Astrocyte (in vitro differentiated cells and primary cell): ENCODE results near the gene DPM1. TPM values are rescaled to one million over a fixed set of nuclear protein-coding genes. Genes with fewer than 3 reads are reported as not detected.

Experiments used
- DNase-seq: peaks from one replicate; pipeline ENCODE4 v3.0.0-alpha.2; 2010; ENCODE audit warnings: low read depth
- FAIRE-seq: peaks from 2 replicates; lab custom pipeline; 2011; peaks lifted over from hg19 to GRCh38; lab: Jason Lieb, UNC
- H2AFZ ChIP-seq: 2 replicates; pipeline ENCODE4 v1.6.0; 2012; ENCODE audit warnings: low read depth, low read length, inconsistent platforms
- H3K27ac ChIP-seq: 2 replicates; pipeline ENCODE4 v1.5.1; 2011; ENCODE audit warnings: low read depth, low read length, inconsistent platforms
- H3K27me3 ChIP-seq: 2 replicates; pipeline ENCODE4 v1.6.0; 2011; ENCODE audit warnings: low read length, inconsistent platforms; ENCODE audit not compliant: insufficient read depth
- H3K36me3 ChIP-seq: 2 replicates; pipeline ENCODE4 v1.5.1; 2011; ENCODE audit warnings: low read length, inconsistent platforms; ENCODE audit not compliant: insufficient read depth
- H3K4me1 ChIP-seq: 2 replicates; pipeline ENCODE4 v1.5.1; 2011; ENCODE audit warnings: low read length, inconsistent platforms; ENCODE audit not compliant: insufficient read depth
- H3K4me2 ChIP-seq: 2 replicates; pipeline ENCODE4 v1.6.0; 2012; ENCODE audit warnings: low read length, inconsistent platforms
- H3K4me3 ChIP-seq: 2 replicates; pipeline ENCODE4 v1.5.1; 2011; ENCODE audit warnings: low read depth, mild to moderate bottlenecking, low read length, inconsistent platforms; ENCODE audit not compliant: insufficient read depth
- H3K79me2 ChIP-seq: 2 replicates; pipeline ENCODE4 v1.6.0; 2012; ENCODE audit warnings: mild to moderate bottlenecking, low read length, inconsistent platforms; ENCODE audit not compliant: insufficient read depth
- H3K9ac ChIP-seq: 2 replicates; pipeline ENCODE4 v1.6.0; 2012; ENCODE audit warnings: mild to moderate bottlenecking, low read length, inconsistent platforms
- H3K9me3 ChIP-seq: 2 replicates; pipeline ENCODE4 v1.5.1; 2012; ENCODE audit warnings: low read depth, mild to moderate bottlenecking, low read length, inconsistent platforms; ENCODE audit not compliant: insufficient read depth
- H4K20me1 ChIP-seq: 2 replicates; pipeline ENCODE4 v1.6.0; 2012; ENCODE audit warnings: low read length, inconsistent platforms; ENCODE audit not compliant: insufficient read depth
- H3K27ac Mint-ChIP-seq: one replicate; pipeline ENCODE4 v1.8.0; 2021; ENCODE audit warnings: mild to moderate bottlenecking, mixed read lengths; ENCODE audit not compliant: unreplicated experiment
- H3K27me3 Mint-ChIP-seq: one replicate; pipeline ENCODE4 v1.8.0; 2021; ENCODE audit warnings: low read depth, mixed read lengths; ENCODE audit not compliant: unreplicated experiment
- H3K36me3 Mint-ChIP-seq: one replicate; pipeline ENCODE4 v1.8.0; 2021; ENCODE audit warnings: low read depth, mixed read lengths; ENCODE audit not compliant: unreplicated experiment
- H3K4me1 Mint-ChIP-seq: one replicate; pipeline ENCODE4 v1.8.0; 2021; ENCODE audit warnings: low read depth, mixed read lengths; ENCODE audit not compliant: unreplicated experiment
- H3K4me3 Mint-ChIP-seq: one replicate; pipeline ENCODE4 v1.8.0; 2021; ENCODE audit warnings: mild to moderate bottlenecking, moderate library complexity, mixed read lengths; ENCODE audit not compliant: unreplicated experiment
- H3K9me3 Mint-ChIP-seq: one replicate; pipeline ENCODE4 v1.8.0; 2021; ENCODE audit warnings: mild to moderate bottlenecking, mixed read lengths; ENCODE audit not compliant: unreplicated experiment
- EZH2 ChIP-seq: IDR thresholded peaks from 2 replicates; pipeline ENCODE4 v1.6.1; 2012; ENCODE audit warnings: mild to moderate bottlenecking, low read length, inconsistent platforms; ENCODE audit not compliant: insufficient read depth
- total RNA-seq: library from RNA; stranded (reverse); gene quantifications from 2 replicates; pipeline ENCODE4 v1.2.1, GENCODE V29; 2021
- TF ChIP-seq, protein P1 (sequence below): IDR thresholded peaks from 2 replicates; pipeline ENCODE4 v1.5.1; 2011; ENCODE audit warnings: low read depth, mild to moderate bottlenecking, inconsistent platforms, low read length, moderate library complexity; ENCODE audit not compliant: insufficient read depth

DPM1 gene
- total RNA-seq, 1 donor from 2014 or later: 63.4 TPM

- no peak for TF ChIP-seq EZH2
- TF ChIP-seq, protein P1, sequence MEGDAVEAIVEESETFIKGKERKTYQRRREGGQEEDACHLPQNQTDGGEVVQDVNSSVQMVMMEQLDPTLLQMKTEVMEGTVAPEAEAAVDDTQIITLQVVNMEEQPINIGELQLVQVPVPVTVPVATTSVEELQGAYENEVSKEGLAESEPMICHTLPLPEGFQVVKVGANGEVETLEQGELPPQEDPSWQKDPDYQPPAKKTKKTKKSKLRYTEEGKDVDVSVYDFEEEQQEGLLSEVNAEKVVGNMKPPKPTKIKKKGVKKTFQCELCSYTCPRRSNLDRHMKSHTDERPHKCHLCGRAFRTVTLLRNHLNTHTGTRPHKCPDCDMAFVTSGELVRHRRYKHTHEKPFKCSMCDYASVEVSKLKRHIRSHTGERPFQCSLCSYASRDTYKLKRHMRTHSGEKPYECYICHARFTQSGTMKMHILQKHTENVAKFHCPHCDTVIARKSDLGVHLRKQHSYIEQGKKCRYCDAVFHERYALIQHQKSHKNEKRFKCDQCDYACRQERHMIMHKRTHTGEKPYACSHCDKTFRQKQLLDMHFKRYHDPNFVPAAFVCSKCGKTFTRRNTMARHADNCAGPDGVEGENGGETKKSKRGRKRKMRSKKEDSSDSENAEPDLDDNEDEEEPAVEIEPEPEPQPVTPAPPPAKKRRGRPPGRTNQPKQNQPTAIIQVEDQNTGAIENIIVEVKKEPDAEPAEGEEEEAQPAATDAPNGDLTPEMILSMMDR: no peak
- Mint-ChIP-seq H3K36me3 (peaks cover 6% of the 10 kb centered on the region), H3K9me3 (no peaks in the 10 kb centered on the region), H3K27me3 (peaks cover 20% of the 10 kb centered on the region), H3K4me3 (no peak overlapping the region), H3K27ac (no peak overlapping the region), H3K4me1 (peaks cover 6% of the 10 kb centered on the region)
- FAIRE-seq: no peak
- H2AFZ ChIP-seq: no peak overlapping the region
- no peak overlapping the region for H3K4me3 ChIP-seq
- no peak overlapping the region for H3K27ac ChIP-seq
- H3K4me2 ChIP-seq: peak overlapping the region; percentile 10
- no peaks in the 10 kb centered on the region for H3K27me3 ChIP-seq
- no peaks in the 10 kb centered on the region for H3K79me2 ChIP-seq
- peaks cover 10% of the 10 kb centered on the region for H3K4me1 ChIP-seq
- no peaks in the 10 kb centered on the region for H3K9me3 ChIP-seq
- peaks cover 7% of the 10 kb centered on the region for H4K20me1 ChIP-seq
- peak; percentile 60 for DNase-seq
- no peaks in the 10 kb centered on the region for H3K36me3 ChIP-seq
- no peak overlapping the region for H3K9ac ChIP-seq
Observed at GRCh38 chr20:50996901-50997865, 38.9 kb upstream of the DPM1 start.

DNA sequence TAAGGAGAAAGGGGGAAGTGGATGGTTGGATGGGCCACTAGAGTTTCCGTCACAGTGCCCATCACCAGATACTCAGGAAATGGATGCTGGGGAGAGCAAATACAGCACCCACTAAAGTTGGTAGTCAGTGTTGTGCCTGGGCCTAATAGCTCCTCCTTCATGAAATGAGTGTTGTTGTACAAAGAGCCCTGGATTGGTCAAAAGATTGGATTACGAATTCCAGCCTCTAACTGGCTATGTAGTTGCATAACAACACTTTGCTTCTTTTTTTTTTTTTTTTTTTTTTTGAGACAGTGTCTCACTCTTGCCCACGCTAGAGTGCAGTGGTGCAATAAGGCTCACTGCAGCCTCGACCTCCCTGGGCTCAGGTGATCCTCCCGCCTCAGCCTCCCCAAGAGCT lies 37.2 kb upstream of the DPM1 start:
- peaks cover 6% of the 10 kb centered on the region for H3K4me1 Mint-ChIP-seq
- H3K4me2 ChIP-seq: no peak overlapping the region
- H3K27ac Mint-ChIP-seq: no peak overlapping the region
- DNase-seq: no peak
- peaks cover 2% of the 10 kb centered on the region for H3K36me3 Mint-ChIP-seq
- H3K36me3 ChIP-seq: no peaks in the 10 kb centered on the region
- H4K20me1 ChIP-seq: no peaks in the 10 kb centered on the region
- no peak overlapping the region for H3K4me3 ChIP-seq
- H2AFZ ChIP-seq: no peak overlapping the region
- peaks cover 16% of the 10 kb centered on the region for H3K4me1 ChIP-seq
- H3K4me3 Mint-ChIP-seq: no peak overlapping the region
- H3K9ac ChIP-seq: no peak overlapping the region
- no peak overlapping the region for H3K27ac ChIP-seq
- peaks cover 12% of the 10 kb centered on the region for H3K27me3 Mint-ChIP-seq
- no peaks in the 10 kb centered on the region for H3K9me3 ChIP-seq
- H3K79me2 ChIP-seq: no peaks in the 10 kb centered on the region
- TF ChIP-seq, protein P1: no peak
- no peak for TF ChIP-seq EZH2
- no peak for FAIRE-seq
- no peaks in the 10 kb centered on the region for H3K27me3 ChIP-seq
- no peaks in the 10 kb centered on the region for H3K9me3 Mint-ChIP-seq

DNA sequence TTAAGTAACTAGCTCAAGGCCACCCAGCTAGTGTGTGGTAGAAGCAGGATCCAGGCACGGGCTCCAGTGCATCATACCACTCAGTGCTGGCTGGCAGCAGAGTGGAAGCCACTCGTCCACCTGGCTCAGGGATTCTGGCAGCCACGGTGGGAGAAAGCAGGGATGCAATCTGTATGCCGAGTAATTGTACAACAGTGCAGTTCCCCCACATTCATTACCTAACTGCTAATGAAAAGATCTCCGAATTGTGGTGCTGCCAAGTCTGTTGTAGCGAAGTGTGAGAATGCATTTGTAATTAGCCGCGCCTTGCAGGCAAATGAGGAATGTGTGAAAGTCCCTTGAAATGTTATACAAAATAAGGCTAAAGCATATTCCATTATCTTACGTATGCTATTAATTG lies 35.5 kb upstream of the DPM1 start:
- Mint-ChIP-seq H3K9me3 (no peaks in the 10 kb centered on the region), H3K27me3 (peaks cover 5% of the 10 kb centered on the region), H3K4me1 (peaks cover 8% of the 10 kb centered on the region), H3K27ac (no peak overlapping the region), H3K4me3 (no peak overlapping the region), H3K36me3 (no peaks in the 10 kb centered on the region)
- H3K4me1 ChIP-seq: peaks cover 16% of the 10 kb centered on the region
- no peak overlapping the region for H3K27ac ChIP-seq
- no peak overlapping the region for H2AFZ ChIP-seq
- no peaks in the 10 kb centered on the region for H3K27me3 ChIP-seq
- no peaks in the 10 kb centered on the region for H3K79me2 ChIP-seq
- H3K4me3 ChIP-seq: no peak overlapping the region
- H3K9me3 ChIP-seq: no peaks in the 10 kb centered on the region
- DNase-seq: no peak
- no peaks in the 10 kb centered on the region for H4K20me1 ChIP-seq
- H3K9ac ChIP-seq: no peak overlapping the region
- no peak overlapping the region for H3K4me2 ChIP-seq
- FAIRE-seq: no peak
- no peak for TF ChIP-seq EZH2
- TF ChIP-seq, protein P1: no peak
- no peaks in the 10 kb centered on the region for H3K36me3 ChIP-seq
